ENCODE data around the gene TMEM167A.

DNA sequence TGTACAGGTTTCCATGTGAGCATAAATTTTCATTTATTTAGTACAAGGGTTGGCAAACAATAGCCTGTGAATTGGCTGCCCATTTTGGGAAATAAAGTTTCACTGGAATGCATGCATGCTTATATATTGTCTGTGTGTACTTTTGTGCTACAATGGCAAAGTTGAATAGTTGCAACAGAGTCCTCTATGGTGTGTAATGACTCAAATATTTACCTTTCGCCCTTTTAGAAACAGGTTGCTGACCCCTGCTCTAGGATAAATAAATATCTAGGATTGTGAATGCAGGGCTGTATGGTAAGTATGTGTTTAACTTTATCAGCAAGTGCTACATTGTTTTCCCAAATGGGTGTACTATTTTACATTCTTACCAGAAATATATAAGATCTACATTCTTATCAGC lies 47.4 kb upstream of the TMEM167A start:
- TF ChIP-seq POLR2A (IDR thresholded peaks at IDR 0.05; ENCODE audit: low read length) (no peak), GATA1 (IDR thresholded peaks at IDR 0.05; ENCODE audit: low read depth, low read length) (no peak)

Measured in erythroblast (primary cell).